HCT116 (cell line): ENCODE data around the gene PDE1A. TPM values are rescaled to one million over a fixed set of nuclear protein-coding genes. Genes with fewer than 3 reads are reported as not detected.

Experiments used
- ATAC-seq: fragments of 200-7000 bp; cut with Tn5 transposase; 2 replicates; pipeline ENCODE4 v1.9.1; 2020; ENCODE audit warnings: mild to moderate bottlenecking, moderate library complexity
- BruUV-seq: library from RNA; stranded (reverse); fragments of 400-500 nt; replicated peaks from 2 replicates; lab custom pipeline; 2021; lab: Mats Ljungman, UMichigan
- CTCF ChIA-PET: fragments of 300-600 bp; sonication (Branson Sonifier 250); formaldehyde crosslinking; loops from one replicate; lab custom pipeline; 2021; ENCODE audit warnings: antibody characterized with exemption; lab: Charles Lee
- POLR2A ChIA-PET: fragments of 300-600, 350-600 bp; sonication (Branson Sonifier 250); formaldehyde crosslinking; loops from one replicate; lab custom pipeline; 2021; ENCODE audit warnings: antibody characterized with exemption; lab: Charles Lee
- RAD21 ChIA-PET, 2 experiments: fragments of 300-600 bp; sonication (Branson Sonifier 250); formaldehyde crosslinking; loops; one replicate each; lab custom pipeline; 2023; ENCODE audit warnings: low total read pairs in 2 of 2; ENCODE audit not compliant: uncharacterized antibody in 2 of 2, unreplicated experiment in 2 of 2, low non-redundant PET in 1 of 2; lab: Charles Lee
- DNase-seq: peaks from one replicate; pipeline ENCODE4 v3.0.0-alpha.2; 2010; ENCODE audit warnings: low read depth, low spot score
- H2AFZ ChIP-seq: fragments of 200-600 bp; shearing (Covaris generic), sonication (generic); 2 replicates; pipeline ENCODE4 v1.6.1; 2017; ENCODE audit warnings: low read depth, mixed run types, mixed read lengths, antibody characterized with exemption, low read length; ENCODE audit not compliant: poor library complexity, severe bottlenecking
- H3K27ac ChIP-seq: 2 replicates; pipeline ENCODE4 v1.5.1; 2012; ENCODE audit warnings: low read depth, low read length
- H3K27me3 ChIP-seq: fragments of 200-600 bp; sonication (generic); 2 replicates; pipeline ENCODE4 v1.6.1; 2016; ENCODE audit warnings: mixed run types, low read length, mixed read lengths; ENCODE audit not compliant: insufficient read depth
- H3K36me3 ChIP-seq, 2 experiments: fragments of 200-500 bp in 1 of 2; fragments of 200-600 bp in 1 of 2; sonication (Bioruptor generic) in 1 of 2; sonication (generic) in 1 of 2; 2 replicates each; pipeline versions ENCODE4 v1.5.1 to v1.6.1; 2014 to 2016; ENCODE audit warnings: low read length in 2 of 2, inconsistent platforms in 1 of 2, mixed read lengths in 1 of 2, mixed run types in 1 of 2; ENCODE audit not compliant: insufficient read depth in 2 of 2, control insufficient read depth in 1 of 2
- H3K4me1 ChIP-seq, 2 experiments: fragments of 200-600 bp in 1 of 2; sonication (generic) in 1 of 2; 2 replicates each; pipeline versions ENCODE4 v1.5.1 to v1.6.1; 2012 to 2017; ENCODE audit warnings: low read length in 2 of 2, inconsistent platforms in 1 of 2, mild to moderate bottlenecking in 1 of 2, mixed read lengths in 1 of 2, mixed run types in 1 of 2, moderate library complexity in 1 of 2; ENCODE audit not compliant: insufficient read depth in 2 of 2, control insufficient read depth in 1 of 2
- H3K4me2 ChIP-seq: fragments of 200-600 bp; sonication (generic); 2 replicates; pipeline ENCODE4 v1.6.1; 2017; ENCODE audit warnings: mixed run types, low read length, mixed read lengths
- H3K4me3 ChIP-seq, 2 experiments: fragments of 200-600 bp in 1 of 2; sonication (generic) in 1 of 2; replicated peaks in 1 of 2; 2 replicates each; pipeline ENCODE4 v1.5.1; 2011 to 2016; ENCODE audit warnings: low read length in 2 of 2, control low read depth in 1 of 2, low read depth in 1 of 2, mild to moderate bottlenecking in 1 of 2, mixed read lengths in 1 of 2, mixed run types in 1 of 2
- H3K79me2 ChIP-seq: fragments of 200-600 bp; sonication (generic); 2 replicates; pipeline ENCODE4 v1.6.1; 2017; ENCODE audit warnings: mild to moderate bottlenecking, mixed run types, low read length, moderate library complexity, mixed read lengths; ENCODE audit not compliant: insufficient read depth
- H3K9ac ChIP-seq: fragments of 200-600 bp; sonication (generic); 2 replicates; pipeline ENCODE4 v1.6.1; 2016; ENCODE audit warnings: low read length, mixed read lengths
- H3K9me2 ChIP-seq: fragments of 200-600 bp; sonication (generic), shearing (Covaris generic); 2 replicates; pipeline ENCODE4 v1.6.1; 2017; ENCODE audit warnings: mixed run types, mild to moderate bottlenecking, moderate library complexity; ENCODE audit not compliant: insufficient read depth
- H3K9me3 ChIP-seq, 2 experiments: fragments of 200-500 bp in 1 of 2; fragments of 200-600 bp in 1 of 2; sonication (Bioruptor generic) in 1 of 2; sonication (generic) in 1 of 2; 2 replicates each; pipeline ENCODE4 v1.6.1; 2014 to 2017; ENCODE audit warnings: low read length in 2 of 2, mixed read lengths in 2 of 2, inconsistent platforms in 1 of 2, low read depth in 1 of 2, mild to moderate bottlenecking in 1 of 2, mixed run types in 1 of 2, moderate library complexity in 1 of 2; ENCODE audit not compliant: control insufficient read depth in 1 of 2, insufficient read depth in 1 of 2
- H4K20me1 ChIP-seq: fragments of 200-600 bp; sonication (generic), shearing (Covaris generic); 2 replicates; pipeline ENCODE4 v1.6.1; 2017; ENCODE audit warnings: mixed run types, mild to moderate bottlenecking, moderate library complexity; ENCODE audit not compliant: insufficient read depth
- ATF3 ChIP-seq: IDR thresholded peaks from 2 replicates; pipeline ENCODE4 v1.6.1; 2012
- CEBPB ChIP-seq: IDR thresholded peaks from 2 replicates; pipeline ENCODE4 v1.6.1; 2012; ENCODE audit warnings: low read depth
- CTCF ChIP-seq, 3 experiments: fragments of 200-600 bp in 1 of 3; sonication (generic) in 1 of 3; IDR thresholded peaks in 2 of 3; conservative IDR thresholded peaks in 1 of 3; 2 replicates each; pipeline ENCODE4 v1.5.1; 2012 to 2017; ENCODE audit warnings: low read depth in 2 of 3, low read length in 2 of 3, antibody characterized with exemption in 1 of 3, borderline replicate concordance in 1 of 3, control low read depth in 1 of 3, mild to moderate bottlenecking in 1 of 3, mixed read lengths in 1 of 3, mixed run types in 1 of 3, moderate library complexity in 1 of 3; ENCODE audit not compliant: insufficient read depth in 1 of 3
- ELF1 ChIP-seq: IDR thresholded peaks from 2 replicates; pipeline ENCODE4 v1.6.1; 2012; ENCODE audit warnings: low read depth, borderline replicate concordance
- EZH2 ChIP-seq: fragments of 200-600 bp; sonication (generic); IDR thresholded peaks from 2 replicates; pipeline ENCODE4 v1.6.1; 2017; ENCODE audit warnings: antibody characterized with exemption, mixed run types
- FOSL1 ChIP-seq: IDR thresholded peaks from 2 replicates; pipeline ENCODE4 v1.6.1; 2012; ENCODE audit warnings: low read depth
- JUND ChIP-seq: IDR thresholded peaks from 2 replicates; pipeline ENCODE4 v1.6.1; 2012
- POLR2A ChIP-seq: IDR thresholded peaks from 2 replicates; pipeline ENCODE4 v1.7.0; 2011; ENCODE audit warnings: borderline replicate concordance; ENCODE audit not compliant: insufficient read depth, insufficient read length; ENCODE audit errors: extremely low read depth
- SRF ChIP-seq: IDR thresholded peaks from 2 replicates; pipeline ENCODE4 v1.6.1; 2012; ENCODE audit warnings: low read depth
- TCF7L2 ChIP-seq: IDR thresholded peaks from 2 replicates; pipeline ENCODE4 v1.7.0; 2011; ENCODE audit warnings: borderline replicate concordance, inconsistent platforms; ENCODE audit not compliant: insufficient read depth, insufficient read length; ENCODE audit errors: extremely low read depth
- YY1 ChIP-seq: IDR thresholded peaks from 2 replicates; pipeline ENCODE4 v1.6.1; 2011; ENCODE audit warnings: low read length, low read depth, moderate library complexity, mild to moderate bottlenecking; ENCODE audit not compliant: insufficient replicate concordance; ENCODE audit errors: extremely low read depth
- ZFX ChIP-seq: fragments of 450-650 bp; IDR thresholded peaks from 2 replicates; pipeline ENCODE4 v1.6.1; 2017
- intact Hi-C: fragments of 100-400 bp; cut with micrococcal nuclease; formaldehyde crosslinking; loops from 2 replicates; pipeline ENCODE4 v1.10.0; 2022
- total RNA-seq: library from RNA; stranded (reverse); gene quantifications from one replicate; pipeline ENCODE4 v1.2.1, GENCODE V29; 2021; ENCODE audit not compliant: unreplicated experiment

The PDE1A gene
- total RNA-seq, 1 experiment from 2014 or later = 0.12 TPM

GRCh38 chr2:182248898-182249297 lies 177.9 kb downstream of the PDE1A start (continued):
- TF ChIP-seq CTCF (IDR thresholded peaks at IDR 0.05 in 2 of 3, conservative IDR thresholded peaks at IDR 0.05 in 1 of 3; ENCODE audit: borderline replicate concordance in 1 of 3, insufficient read depth in 1 of 3, low read depth in 2 of 3, low read length in 2 of 3) (no peak), EZH2 (no peak), FOSL1 (no peak), YY1 (no peak), POLR2A (no peak), ATF3 (no peak)

GRCh38 chr2:182248362-182248761 lies 178.5 kb downstream of the PDE1A start:
- H3K9ac ChIP-seq = no peak overlapping the region
- no peak for ATAC-seq
- H3K79me2 ChIP-seq = no peaks in the 10 kb centered on the region
- no peaks in the 10 kb centered on the region; the same call in 1 of the 2 replicates for H3K9me2 ChIP-seq
- RAD21 ChIA-PET = no interaction called here
- H3K9me3 ChIP-seq = no peaks in the 10 kb centered on the region
- no peak for TF ChIP-seq SRF
- TF ChIP-seq CEBPB = no peak
- no peak for TF ChIP-seq JUND
- no peak for TF ChIP-seq YY1
- TF ChIP-seq CTCF (IDR thresholded peaks at IDR 0.05 in 2 of 3, conservative IDR thresholded peaks at IDR 0.05 in 1 of 3; ENCODE audit: borderline replicate concordance in 1 of 3, insufficient read depth in 1 of 3, low read depth in 2 of 3, low read length in 2 of 3) = no peak
- TF ChIP-seq ELF1 = no peak
- no peak for TF ChIP-seq ZFX
- no peak for TF ChIP-seq TCF7L2
- TF ChIP-seq, all 23 proteins: peak for 0
- no peak for DNase-seq
- Histone ChIP-seq H3K4me2 (no peak overlapping the region), H3K4me1 (no peaks in the 10 kb centered on the region), H4K20me1 (no peaks in the 10 kb centered on the region), H3K4me3 (no peak overlapping the region), H3K27me3 (no peaks in the 10 kb centered on the region), H3K27ac (no peak overlapping the region), H2AFZ (no peak overlapping the region), H3K36me3 (no peaks in the 10 kb centered on the region)
- BruUV-seq = no TSS peak
- POLR2A ChIA-PET = no interaction called here
- CTCF ChIA-PET = interaction anchor here (0.8 kb wide), 1 partner anchor 7 kb away, joined by 4 read pairs; no protein-coding TSS in a partner anchor
- intact Hi-C loops = no loop called here
